GM18498 (cell line): ENCODE measurements around the gene ZNF587B.
A peak's percentile ranks its signal among the peaks of the same experiment; 100 is the strongest.
"Not testable (repeated sequence)": the region's sequence is repeated elsewhere in the genome, so short reads cannot be mapped to it uniquely, and the experiment has no call there.

ENCODE experiments used
- ATAC-seq: cut with Tn5 transposase; IDR thresholded peaks from one replicate; pipeline ENCODE4 v1.9.1; 2021; ENCODE audit warnings: mild to moderate bottlenecking, moderate library complexity; ENCODE audit not compliant: unreplicated experiment

The ZNF587B gene

DNA sequence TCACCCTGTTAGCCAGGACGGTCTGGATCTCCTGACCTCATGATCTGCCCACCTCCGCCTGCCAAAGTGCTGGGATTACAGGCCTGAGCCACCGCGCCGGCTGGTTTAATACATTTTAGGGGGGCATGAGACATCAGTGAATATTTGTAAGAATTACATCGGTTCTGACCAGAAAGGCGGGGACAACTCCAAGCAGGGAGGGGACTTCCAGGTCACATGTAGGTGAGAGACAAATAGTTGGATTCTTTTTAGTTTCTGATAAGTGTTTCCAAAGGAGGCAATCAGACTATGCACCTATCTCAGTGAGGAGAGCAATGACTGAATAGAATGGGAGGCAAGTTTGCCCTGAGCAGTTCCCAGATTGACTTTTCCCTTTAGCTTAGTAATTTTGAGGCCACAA, 11.7 kb upstream of the ZNF587B start:
- ATAC-seq: no peak

DNA sequence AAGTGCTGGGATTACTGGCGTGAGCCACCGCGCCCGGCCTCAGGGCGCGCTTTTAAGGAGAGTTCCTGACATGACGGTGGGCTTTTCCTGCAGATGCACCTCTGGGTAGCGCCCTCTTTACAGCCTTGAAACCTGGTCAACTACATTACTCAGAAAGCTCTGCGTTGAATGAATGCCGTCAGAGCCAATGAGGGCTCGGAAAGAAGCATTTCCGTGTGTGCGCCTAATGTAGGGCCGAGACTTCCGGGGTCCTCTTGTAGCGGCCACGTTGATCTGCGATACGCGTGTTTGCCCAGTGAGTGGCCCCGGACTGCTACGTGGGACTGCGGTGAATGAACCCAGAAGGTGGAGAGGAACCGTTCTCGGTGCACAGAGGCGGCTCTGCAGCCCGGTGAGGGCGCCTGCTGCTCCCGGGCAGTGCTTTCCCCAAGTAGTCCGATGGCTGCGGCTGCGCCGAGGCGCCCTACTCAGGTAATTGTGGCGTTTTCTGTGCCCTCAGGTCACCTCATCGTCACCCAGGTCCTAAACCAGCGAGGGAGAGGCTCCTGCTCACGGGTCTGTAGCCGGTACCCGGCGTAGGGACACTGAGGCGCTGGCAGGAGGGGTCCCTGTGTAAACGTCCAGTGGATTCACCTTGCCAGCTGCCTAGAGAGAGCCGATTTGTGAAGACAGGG, 10.5 kb upstream of the ZNF587B start:
- ATAC-seq: peak; percentile 89

DNA sequence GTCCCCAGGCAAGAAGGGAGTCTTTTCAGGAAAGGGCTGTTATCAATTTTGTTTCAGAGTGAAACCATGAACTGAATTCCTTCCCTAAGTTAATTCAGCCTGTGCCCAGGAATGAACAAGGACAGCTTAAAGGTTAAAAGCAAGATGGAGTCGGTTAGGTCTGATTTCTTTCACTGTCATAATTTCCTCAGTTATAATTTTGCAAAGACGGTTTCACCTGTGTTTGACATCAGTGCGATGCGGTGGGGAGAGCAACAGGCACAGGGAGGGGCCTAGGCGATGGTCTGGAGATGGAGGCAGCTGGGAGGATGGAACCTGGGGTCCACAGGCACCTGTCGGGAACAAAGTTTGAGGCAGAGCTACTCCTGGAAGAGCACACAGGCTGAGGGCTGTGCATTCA, 9.5 kb upstream of the ZNF587B start:
- ATAC-seq: no peak

DNA sequence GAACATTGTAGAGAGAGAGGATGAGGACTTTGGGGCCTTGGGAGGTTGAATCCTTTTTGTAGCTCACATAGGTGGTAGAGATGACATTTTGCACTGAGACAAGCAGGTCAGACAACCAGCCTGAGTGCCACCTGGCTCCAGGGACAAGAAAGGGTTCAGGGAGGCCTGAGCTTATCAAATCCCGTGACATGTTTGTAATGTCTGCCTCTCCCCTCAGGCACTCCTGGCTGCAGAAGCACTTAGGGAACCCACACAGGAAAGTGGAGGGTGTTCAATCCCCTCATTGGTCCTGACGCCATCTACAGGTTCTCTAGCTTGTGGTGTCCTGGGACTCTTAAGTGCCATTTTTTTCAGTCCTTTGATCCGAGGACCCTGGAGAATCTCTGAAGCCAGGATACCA, 9.0 kb upstream of the ZNF587B start:
- ATAC-seq: not testable (repeated sequence)

DNA sequence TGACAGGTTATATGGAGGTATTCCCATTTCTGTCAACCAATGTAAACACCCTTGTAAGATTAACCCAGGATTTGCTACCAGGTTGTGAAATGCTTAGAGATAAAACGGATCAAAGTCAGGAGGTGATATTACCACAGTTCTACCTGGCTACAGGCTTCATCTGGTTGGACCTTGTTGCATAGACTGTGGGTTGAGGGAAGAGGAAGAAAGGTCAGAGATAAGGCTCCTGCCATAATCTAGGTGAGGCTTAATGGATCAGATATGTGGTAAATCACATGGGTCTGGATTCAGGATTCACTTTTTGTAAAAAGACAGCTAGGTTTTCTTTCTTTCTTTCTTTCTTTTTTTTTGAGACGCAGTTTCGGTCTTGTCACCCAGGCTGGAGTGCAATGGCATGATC, 8.6 kb upstream of the ZNF587B start:
- ATAC-seq: not testable (repeated sequence)

DNA sequence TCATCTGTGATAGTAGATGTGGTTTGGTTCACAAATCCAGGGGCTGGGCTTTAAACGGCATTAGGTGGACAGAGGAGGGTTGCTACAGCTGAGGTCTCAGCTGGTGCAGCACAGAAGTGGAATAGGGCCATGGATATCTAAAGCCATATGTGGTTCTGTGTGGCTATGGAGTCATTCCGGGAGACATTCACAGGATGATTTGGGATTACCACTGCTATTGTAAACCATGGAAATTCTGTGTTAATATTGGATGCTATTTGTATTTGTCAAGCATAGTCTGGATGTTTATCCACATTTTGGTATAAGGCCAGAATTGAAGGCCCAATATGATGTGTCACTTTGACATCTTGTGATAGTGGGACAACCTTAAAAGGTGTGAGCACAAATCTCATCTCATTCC, 6.9 kb upstream of the ZNF587B start:
- ATAC-seq: not testable (repeated sequence)

DNA sequence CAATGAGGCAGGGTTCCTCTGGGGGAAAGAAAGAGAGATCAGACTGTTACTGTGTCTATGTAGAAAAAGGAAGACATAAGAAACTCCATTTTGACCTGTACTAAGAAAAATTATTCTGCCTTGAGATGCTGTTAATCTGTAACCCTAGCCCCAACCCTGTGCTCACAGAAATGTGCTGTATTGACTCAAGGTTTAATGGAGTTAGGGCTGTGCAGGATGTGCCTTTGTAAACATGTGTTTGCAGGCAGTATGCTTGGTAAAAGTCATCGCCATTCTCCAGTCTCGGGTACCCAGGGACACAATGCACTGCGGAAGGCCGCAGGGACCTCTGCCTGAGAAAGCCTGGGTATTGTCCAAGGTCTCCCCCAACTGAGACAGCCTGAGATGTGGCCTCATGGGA, 6.5 kb upstream of the ZNF587B start:
- not testable (repeated sequence) for ATAC-seq

DNA sequence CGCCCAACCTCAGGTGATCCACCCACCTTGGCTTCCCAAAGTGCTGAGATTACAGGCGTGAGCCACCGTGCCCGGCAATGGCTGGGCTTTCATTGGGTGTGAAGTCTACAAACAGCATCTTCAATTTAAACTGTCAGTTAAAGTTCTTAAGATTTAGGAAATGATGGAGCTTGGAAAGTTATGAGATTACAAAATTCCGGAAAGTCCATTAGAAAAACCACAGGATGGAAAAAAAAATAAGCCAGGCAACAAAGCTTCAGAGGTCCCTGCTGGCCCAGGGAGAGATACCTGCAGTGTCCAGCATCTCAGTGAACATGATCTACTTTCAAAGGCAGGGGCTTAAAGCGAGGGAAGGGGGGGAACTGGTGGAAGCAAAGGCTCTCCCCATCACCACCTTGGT, 4.6 kb upstream of the ZNF587B start:
- ATAC-seq: no peak

DNA sequence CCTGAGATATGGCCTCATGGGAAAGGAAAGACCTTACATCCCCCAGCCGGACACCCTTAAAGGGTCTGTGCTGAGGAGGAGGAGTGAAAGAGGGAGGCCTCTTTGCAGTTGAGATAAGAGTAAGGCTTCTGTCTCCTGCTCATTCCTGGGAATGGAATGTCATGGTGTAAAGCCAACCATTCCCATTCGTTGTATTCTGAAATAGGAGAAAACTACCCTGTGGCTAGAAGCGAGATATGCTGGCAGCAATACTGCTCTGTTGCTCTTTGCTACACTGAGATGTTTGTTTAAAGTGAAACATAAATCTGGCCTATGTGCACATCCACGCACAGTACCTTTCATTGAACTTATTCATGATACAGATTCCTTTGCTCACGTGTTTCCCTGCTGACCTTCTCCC, 783 bp upstream of the ZNF587B start:
- no peak for ATAC-seq

DNA sequence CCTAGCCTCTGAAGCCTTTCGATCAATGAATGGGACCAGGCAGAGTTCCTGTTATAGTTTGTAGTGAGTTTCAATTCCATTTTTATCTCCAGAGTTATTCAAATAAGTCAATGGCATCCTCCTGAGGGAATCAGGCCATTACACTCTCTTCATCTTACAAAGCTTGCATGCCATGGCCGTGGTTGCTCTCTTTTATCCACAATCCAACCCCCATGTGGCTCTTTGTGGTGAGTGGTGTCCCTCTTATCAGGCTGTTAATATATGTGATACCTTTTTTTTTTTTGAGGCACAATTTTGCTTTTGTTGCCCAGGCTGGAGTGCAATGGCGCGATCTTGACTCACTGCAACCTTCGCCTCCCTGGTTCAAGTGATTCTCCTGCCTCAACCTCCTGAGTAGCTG, 6.9 kb downstream of the ZNF587B start:
- ATAC-seq: not testable (repeated sequence)

DNA sequence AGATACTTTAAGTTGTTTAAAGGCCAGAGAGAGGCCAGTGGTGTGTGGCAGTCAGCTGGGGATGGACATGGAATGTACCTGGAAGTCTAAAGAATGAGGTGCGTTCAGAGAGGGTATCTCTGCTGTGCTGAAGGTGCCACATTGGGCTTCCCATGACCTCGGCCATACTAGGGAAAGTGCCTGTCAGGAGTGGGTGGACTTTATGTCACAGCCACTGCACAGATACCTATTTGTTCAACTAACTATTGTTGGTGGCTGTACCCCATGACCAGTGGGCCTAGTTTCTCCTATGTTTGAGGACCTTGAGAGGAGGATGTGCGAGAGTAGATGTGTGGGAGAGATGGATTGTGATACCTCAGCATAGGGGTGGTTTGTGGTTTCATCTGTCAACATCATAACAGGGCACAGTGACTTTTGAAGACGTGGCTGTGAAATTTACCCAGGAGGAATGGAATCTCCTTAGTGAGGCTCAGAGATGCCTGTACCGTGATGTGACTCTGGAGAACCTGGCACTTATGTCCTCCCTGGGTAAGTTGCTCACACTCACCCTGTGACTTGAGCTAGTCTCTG, 8.6 kb downstream of the ZNF587B start:
- not testable (repeated sequence) for ATAC-seq

DNA sequence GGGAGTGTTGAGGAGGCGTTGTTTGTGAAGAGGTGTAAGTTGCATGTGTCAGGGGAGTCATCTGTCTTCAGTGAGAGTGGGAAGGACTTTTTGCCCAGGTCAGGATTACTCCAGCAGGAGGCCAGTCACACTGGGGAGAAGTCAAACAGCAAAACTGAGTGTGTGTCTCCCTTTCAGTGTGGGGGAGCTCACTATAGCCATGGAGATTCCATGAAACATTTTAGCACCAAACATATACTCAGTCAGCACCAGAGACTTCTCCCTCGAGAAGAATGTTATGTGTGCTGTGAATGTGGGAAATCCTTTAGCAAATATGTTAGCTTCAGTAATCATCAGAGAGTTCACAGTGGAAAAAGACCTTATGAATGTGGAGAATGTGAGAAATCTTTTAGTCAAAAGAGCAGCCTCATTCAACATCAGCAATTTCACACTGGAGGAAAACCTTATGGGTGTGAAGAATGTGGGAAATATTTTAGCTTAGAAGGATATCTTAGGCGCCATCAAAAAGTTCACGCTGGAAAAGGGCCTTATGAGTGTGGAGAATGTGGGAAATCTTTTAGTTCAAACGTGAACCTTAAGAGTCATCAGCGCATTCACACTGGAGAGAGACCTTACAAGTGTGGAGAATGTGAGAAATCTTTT, 11.1 kb downstream of the ZNF587B start:
- no peak for ATAC-seq

DNA sequence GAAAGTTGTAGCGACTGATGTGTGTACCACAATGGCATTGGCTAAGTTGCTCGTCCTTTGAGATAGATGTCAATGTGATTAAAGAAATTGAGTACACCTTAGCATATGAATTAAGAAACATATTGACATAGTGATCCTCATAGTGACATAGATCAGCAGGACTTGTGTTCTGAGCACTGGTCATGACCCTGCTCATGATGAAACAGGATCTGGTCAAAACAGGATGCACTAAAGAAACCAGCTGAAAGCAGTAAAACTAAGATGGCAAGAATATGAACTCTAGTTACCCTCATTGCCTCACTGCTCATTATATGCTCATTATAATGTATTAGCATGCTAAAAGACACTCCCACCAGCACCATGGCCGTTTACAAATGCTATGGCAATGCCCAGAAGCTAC, 17.1 kb downstream of the ZNF587B start:
- not testable (repeated sequence) for ATAC-seq

DNA sequence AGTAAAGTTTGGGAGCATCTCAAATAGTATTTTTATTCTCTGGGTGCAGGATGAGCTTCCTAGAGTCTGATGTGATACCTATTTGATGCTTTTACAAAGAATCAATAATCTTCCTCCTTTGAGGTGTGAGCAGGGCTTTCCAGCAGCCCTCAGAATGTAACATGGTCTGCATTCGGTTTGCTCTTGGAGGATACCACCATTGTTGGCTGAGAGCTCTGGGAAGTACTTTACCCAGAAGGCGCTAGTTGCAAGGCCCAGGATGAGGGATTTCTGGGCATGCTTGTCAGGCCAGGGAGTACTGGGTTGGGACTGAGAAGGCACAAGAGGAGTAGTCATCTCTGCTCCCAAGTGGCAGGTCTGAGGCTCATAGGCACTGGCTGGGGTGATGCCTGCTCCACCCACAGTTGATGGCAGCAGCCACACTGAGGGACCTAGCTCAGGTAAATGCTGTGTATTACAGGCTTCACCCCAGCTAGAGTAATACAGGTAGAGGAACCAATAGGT, 19.1 kb downstream of the ZNF587B start:
- peak; percentile 30 for ATAC-seq

DNA sequence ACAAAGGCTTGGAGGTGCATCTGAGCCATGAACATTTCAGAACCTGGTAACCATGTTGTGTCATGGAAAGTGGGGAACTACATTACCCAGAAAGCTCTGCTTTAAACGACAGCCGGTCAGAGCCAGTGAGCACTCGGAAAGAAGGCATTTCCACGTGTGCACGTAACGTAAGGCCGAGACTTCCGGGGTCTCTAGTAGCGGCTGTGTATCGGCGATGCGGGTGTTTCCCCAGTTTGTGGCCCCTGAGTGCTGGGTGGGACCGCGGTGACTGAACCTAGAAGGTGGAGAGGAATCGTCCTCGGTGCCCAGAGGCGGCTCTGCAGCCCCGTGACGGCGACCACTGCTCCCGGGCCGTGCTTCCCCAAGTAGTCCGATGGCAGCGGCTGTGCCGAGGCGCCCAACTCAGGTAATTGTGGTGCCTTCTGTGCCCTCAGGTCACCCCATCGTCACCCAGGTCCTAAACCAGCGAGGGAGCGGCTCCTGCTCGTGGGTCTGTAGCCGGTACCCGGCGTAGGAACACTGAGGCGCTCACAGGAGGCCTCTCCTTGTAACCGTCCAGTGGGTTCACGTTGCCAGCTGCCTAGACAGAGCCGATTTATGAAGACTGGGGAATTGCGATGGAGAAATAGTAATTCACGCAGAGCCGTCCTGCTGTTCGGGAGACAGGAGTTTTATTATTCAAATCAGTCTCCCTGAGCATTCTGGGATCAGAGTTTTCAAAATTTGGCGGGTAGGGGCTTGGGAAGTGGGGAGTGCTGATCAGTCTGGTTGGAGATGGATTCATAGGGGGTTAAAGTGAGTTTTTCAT, 19.8 kb downstream of the ZNF587B start, which contains the start of gene ZNF587:
Gene ZNF587 (plus strand): TSS at position 194 of the 808 bp plus-strand sequence. CDS start 180 bp downstream, at position 374.
- ATAC-seq: peak; percentile 97

DNA sequence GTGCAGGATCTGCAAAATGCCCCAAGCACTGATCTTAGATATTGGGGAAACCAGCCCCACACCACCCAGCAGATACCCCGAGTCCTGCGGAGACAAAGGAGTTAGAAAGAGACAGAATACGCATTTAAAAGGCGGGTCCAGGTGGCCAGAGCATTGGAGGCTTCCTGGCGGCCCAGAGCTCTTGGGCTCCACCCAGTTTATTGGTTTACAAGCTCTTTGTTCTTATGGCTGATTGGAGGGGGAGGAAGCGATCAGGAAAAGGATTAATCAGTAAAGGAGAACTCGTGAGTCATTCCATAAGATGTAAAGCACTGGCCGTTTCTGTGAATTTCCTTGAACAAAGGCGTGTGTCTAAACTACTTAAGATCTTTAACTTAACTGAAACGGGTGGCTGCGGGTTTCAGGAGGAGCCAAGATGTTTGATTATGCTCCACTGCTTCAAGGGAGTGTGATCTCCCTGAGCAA, 20.5 kb downstream of the ZNF587B start:
- ATAC-seq: no peak

DNA sequence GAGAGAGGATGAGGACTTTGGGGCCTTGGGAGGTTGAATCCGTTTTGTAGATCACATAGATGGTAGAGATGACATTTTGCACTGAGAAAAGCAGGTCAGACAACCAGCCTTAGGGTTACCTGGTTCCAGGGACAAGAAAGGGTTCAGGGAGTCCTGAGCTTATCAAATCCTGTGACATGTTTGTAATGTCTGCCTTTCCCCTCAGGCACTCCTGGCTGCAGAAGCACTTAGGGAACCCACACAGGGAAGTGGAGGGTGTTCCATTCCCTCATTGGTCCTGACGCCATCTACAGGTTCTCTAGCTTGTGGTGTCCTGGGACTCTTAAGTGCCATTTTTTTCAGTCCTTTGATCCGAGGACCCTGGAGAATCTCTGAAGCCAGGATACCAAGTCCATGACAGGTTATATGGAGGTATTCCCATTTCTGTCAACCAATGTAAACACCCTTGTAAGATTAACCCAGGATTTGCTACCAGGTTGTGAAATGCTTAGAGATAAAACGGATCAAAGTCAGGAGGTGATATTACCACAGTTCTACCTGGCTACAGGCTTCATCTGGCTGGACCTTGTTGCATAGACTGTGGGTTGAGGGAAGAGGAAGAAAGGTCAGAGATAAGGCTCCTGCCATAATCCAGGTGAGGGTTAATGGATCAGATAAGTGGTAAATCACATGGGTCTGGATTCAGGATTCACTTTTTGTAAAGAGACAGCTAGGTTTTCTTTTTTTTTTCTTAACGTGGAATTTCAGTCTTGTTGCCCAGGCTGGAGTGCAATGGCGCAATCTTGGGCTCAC, 21.9 kb downstream of the ZNF587B start:
- not testable (repeated sequence) for ATAC-seq

DNA sequence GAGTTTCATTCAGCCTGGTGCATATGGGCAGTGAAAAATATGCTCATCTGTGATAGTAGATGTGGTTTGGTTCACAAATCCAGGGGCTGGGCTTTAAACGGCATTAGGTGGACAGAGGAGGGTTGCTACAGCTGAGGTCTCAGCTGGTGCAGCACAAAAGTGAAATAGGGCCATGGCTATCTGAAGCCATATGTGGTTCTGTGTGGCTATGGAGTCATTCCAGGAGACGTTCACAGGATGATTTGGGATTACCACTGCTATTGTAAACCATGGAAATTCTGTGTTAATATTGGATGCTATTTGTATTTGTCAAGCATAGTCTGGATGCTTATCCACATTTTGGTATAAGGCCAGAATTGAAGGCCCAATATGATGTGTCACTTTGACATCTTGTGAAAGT, 24.0 kb downstream of the ZNF587B start:
- ATAC-seq: not testable (repeated sequence)

DNA sequence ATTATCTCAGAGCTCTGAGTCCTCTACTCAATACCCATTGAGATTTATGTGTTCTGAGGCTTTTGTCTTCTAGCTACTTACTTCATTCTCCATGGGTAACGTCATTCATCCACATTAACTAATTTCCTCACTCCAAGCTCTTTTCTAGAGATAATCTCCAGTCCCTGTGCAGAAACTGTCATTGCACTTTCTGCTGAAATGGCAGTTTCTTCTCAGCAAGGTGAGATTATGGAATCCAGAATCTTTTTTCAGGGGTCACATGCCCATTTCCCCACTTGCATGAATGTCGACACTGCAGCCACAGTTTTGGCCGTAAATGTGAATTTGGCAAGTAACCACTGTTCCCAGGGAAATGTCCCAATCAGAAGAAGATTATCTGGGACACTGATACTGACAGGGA, 32.3 kb downstream of the ZNF587B start:
- ATAC-seq: not testable (repeated sequence)

DNA sequence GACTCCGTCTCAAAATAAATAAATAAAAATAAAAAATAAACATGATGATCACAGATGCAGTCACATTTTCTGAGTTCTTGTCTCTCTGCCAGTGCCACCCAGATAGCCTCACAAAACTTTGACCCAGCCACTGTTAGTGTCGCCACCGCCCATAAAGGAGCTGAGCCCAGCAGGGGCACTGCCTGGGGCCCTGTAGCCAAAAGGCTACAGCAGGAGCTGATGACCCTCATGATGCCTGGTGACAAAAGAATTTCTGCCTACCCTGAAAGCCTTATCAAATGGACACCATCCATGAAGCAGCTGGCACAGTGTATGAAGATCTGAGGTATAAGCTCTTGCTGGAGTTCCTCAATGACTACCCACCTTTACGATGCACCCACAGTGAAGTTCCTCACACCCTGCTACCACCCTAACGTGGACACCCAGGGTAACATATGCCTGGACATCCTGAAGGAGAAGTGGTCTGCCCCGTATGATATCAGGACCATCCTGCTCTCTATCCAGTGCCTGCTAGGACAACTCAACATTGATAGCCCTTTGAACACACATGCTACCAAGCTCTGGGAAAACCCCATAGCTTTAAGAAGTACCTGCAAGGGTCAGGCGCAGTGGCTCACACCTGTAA, 37.9 kb downstream of the ZNF587B start:
- ATAC-seq: no peak
